HEK293 (cell line): Measurements from ENCODE around the gene ALS2CL.

ENCODE experiments used
- BCL11A ChIP-seq: fragments of 450-650 bp; formaldehyde crosslinking; IDR thresholded peaks from 2 replicates; pipeline ENCODE4 v1.5.1; 2016; ENCODE audit warnings: low read depth, missing biosample characterization, missing genetic modification characterization
- CTCF ChIP-seq: fragments of 450-650 bp; formaldehyde crosslinking; IDR thresholded peaks from 2 replicates; pipeline ENCODE4 v1.5.1; 2016; ENCODE audit warnings: missing biosample characterization, missing genetic modification characterization
- ZNF121 ChIP-seq: fragments of 450-650 bp; formaldehyde crosslinking; IDR thresholded peaks from 2 replicates; pipeline ENCODE4 v1.5.1; 2016; ENCODE audit warnings: missing biosample characterization, missing genetic modification characterization

- no peak for TF ChIP-seq ZNF121 (tag by site-specific recombination)
- TF ChIP-seq BCL11A = no peak
- TF ChIP-seq CTCF = no peak
Measured at GRCh38 chr3:46724424-46724823, 30.9 kb upstream of the ALS2CL start.
